ENCODE results near the gene MTMR2. TPM values are rescaled to one million over a fixed set of nuclear protein-coding genes. Genes with fewer than 3 reads are reported as not detected.

The MTMR2 gene
- total and polyA plus RNA-seq, 10 of the 15 experiments (the other 5 are each of a cell fraction or from before 2014, with no cell fraction given): 7.6 to 46.6 (median 22.5) TPM

GRCh38 chr11:95850137-95850536 is 73.8 kb downstream of the MTMR2 start:
- intact Hi-C loops (cut with micrococcal nuclease; ENCODE audit: unreplicated experiment): no loop called here
- SMC1A ChIA-PET (ENCODE audit: uncharacterized antibody, unreplicated experiment): interaction anchor here (0.6 to 2.9 kb wide), 13 partner anchors 9 to 614 kb away, joined by 3 to 41 read pairs (median 6); partner anchors contain the start of gene MAML2
- TF ChIP-seq, protein P1, sequence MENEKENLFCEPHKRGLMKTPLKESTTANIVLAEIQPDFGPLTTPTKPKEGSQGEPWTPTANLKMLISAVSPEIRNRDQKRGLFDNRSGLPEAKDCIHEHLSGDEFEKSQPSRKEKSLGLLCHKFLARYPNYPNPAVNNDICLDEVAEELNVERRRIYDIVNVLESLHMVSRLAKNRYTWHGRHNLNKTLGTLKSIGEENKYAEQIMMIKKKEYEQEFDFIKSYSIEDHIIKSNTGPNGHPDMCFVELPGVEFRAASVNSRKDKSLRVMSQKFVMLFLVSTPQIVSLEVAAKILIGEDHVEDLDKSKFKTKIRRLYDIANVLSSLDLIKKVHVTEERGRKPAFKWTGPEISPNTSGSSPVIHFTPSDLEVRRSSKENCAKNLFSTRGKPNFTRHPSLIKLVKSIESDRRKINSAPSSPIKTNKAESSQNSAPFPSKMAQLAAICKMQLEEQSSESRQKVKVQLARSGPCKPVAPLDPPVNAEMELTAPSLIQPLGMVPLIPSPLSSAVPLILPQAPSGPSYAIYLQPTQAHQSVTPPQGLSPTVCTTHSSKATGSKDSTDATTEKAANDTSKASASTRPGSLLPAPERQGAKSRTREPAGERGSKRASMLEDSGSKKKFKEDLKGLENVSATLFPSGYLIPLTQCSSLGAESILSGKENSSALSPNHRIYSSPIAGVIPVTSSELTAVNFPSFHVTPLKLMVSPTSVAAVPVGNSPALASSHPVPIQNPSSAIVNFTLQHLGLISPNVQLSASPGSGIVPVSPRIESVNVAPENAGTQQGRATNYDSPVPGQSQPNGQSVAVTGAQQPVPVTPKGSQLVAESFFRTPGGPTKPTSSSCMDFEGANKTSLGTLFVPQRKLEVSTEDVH (IDR thresholded peaks at IDR 0.05; ENCODE audit: low read depth, partially characterized antibody): no peak
- TF ChIP-seq BACH1 (IDR thresholded peaks at IDR 0.05; ENCODE audit: borderline replicate concordance) (no peak), STAT3 (IDR thresholded peaks at IDR 0.05; ENCODE audit: low read depth, low read length) (no peak), ZBTB40 (IDR thresholded peaks at IDR 0.05; ENCODE audit: borderline replicate concordance) (no peak), NR2C2 (IDR thresholded peaks at IDR 0.05; ENCODE audit: borderline replicate concordance, control insufficient read depth, insufficient read length, low read depth) (no peak), HDAC2 (IDR thresholded peaks at IDR 0.05) (no peak), RAD51 (IDR thresholded peaks at IDR 0.05) (no peak), NFYA (IDR thresholded peaks at IDR 0.05; ENCODE audit: borderline replicate concordance, low read depth, low read length) (no peak), CREM (IDR thresholded peaks at IDR 0.05; ENCODE audit: low read depth) (no peak), ASH2L (IDR thresholded peaks at IDR 0.05; ENCODE audit: borderline replicate concordance, low read depth) (no peak), CBX5 (IDR thresholded peaks at IDR 0.05; ENCODE audit: low read depth) (no peak), MEF2A (IDR thresholded peaks at IDR 0.05; ENCODE audit: insufficient read depth, low read depth, low read length) (no peak)
- TF ChIP-seq, protein P2, sequence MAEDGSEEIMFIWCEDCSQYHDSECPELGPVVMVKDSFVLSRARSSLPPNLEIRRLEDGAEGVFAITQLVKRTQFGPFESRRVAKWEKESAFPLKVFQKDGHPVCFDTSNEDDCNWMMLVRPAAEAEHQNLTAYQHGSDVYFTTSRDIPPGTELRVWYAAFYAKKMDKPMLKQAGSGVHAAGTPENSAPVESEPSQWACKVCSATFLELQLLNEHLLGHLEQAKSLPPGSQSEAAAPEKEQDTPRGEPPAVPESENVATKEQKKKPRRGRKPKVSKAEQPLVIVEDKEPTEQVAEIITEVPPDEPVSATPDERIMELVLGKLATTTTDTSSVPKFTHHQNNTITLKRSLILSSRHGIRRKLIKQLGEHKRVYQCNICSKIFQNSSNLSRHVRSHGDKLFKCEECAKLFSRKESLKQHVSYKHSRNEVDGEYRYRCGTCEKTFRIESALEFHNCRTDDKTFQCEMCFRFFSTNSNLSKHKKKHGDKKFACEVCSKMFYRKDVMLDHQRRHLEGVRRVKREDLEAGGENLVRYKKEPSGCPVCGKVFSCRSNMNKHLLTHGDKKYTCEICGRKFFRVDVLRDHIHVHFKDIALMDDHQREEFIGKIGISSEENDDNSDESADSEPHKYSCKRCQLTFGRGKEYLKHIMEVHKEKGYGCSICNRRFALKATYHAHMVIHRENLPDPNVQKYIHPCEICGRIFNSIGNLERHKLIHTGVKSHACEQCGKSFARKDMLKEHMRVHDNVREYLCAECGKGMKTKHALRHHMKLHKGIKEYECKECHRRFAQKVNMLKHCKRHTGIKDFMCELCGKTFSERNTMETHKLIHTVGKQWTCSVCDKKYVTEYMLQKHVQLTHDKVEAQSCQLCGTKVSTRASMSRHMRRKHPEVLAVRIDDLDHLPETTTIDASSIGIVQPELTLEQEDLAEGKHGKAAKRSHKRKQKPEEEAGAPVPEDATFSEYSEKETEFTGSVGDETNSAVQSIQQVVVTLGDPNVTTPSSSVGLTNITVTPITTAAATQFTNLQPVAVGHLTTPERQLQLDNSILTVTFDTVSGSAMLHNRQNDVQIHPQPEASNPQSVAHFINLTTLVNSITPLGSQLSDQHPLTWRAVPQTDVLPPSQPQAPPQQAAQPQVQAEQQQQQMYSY (CRISPR knock-in tag; IDR thresholded peaks at IDR 0.05): no peak

More at GRCh38 chr11:95850137-95850536, 73.8 kb downstream of the MTMR2 start:
- Histone ChIP-seq H3K4me2 (ENCODE audit: control insufficient read depth, insufficient read depth) (no peak overlapping the region), H3K4me3 (no peak overlapping the region), H3K9me3 (replicated peaks; ENCODE audit: control insufficient read depth, insufficient read depth, low read length) (no peaks in the 10 kb centered on the region), H4K20me1 (ENCODE audit: control insufficient read depth, insufficient read depth) (no peaks in the 10 kb centered on the region), H3K4me1 (ENCODE audit: control insufficient read depth, insufficient read depth, low read length) (no peaks in the 10 kb centered on the region), H3K36me3 (ENCODE audit: control insufficient read depth in 2 of 2, insufficient read depth in 2 of 2, low read length in 1 of 2) (peaks cover 1 to 7% of the 10 kb centered on the region in 2 experiments; a peak in 1 of 4 replicates), H3K27me3 (replicated peaks in 1 of 2; ENCODE audit: control insufficient read depth in 2 of 2, insufficient read depth in 2 of 2, low read length in 1 of 2) (no peaks in the 10 kb centered on the region), H3K79me2 (ENCODE audit: control insufficient read depth, insufficient read depth, low read length) (no peaks in the 10 kb centered on the region), H2AFZ (ENCODE audit: control insufficient read depth, low read depth, low read length) (no peak overlapping the region), H3K27ac (ENCODE audit: control insufficient read depth, insufficient read depth) (no peak overlapping the region), H3K9ac (ENCODE audit: control insufficient read depth, insufficient read depth, low read length) (no peak overlapping the region)
- FAIRE-seq (no peak), ATAC-seq (no peak), DNase-seq (ENCODE audit: low read depth, low spot score) (no peak)
- POLR2A ChIA-PET: no interaction called here
- CTCF ChIA-PET: interaction anchor here (0.6 to 4.3 kb wide), 18 partner anchors 13 to 621 kb away, joined by 3 to 46 read pairs (median 5); partner anchors contain the start of genes CCDC82, JRKL and MAML2
- in situ Hi-C loops (cut with MboI): no loop called here
- no TSS peak for BruUV-seq (replicated peaks)
- RAD21 ChIA-PET (ENCODE audit: unreplicated experiment): interaction anchor here (0.8 to 3.0 kb wide), 6 partner anchors 14 to 579 kb away, joined by 5 to 25 read pairs (median 7); partner anchors contain the start of gene MAML2
